ENCODE results near the gene NHLRC1.

Gene NHLRC1

GRCh38 chr6:18147616-18148015 lies 25.1 kb upstream of the NHLRC1 start:
- H3K4me2 ChIP-seq (ENCODE audit: low read depth, low read length, poor library complexity, severe bottlenecking) = no peak overlapping the region
- H3K27me3 ChIP-seq (ENCODE audit: insufficient read depth, low read length, poor library complexity, severe bottlenecking) = no peaks in the 10 kb centered on the region
- H3K36me3 ChIP-seq (ENCODE audit: insufficient read depth, low read length) = no peaks in the 10 kb centered on the region

GRCh38 chr6:18147160-18147559 lies 24.7 kb upstream of the NHLRC1 start:
- Histone ChIP-seq H3K4me2 (ENCODE audit: low read depth, low read length, poor library complexity, severe bottlenecking) (no peak overlapping the region), H3K9me2 (replicated peaks; ENCODE audit: low read depth, low read length) (no peaks in the 10 kb centered on the region), H3K9ac (ENCODE audit: low read depth, low read length, poor library complexity, severe bottlenecking) (no peak overlapping the region), H3K79me2 (ENCODE audit: insufficient read depth, low read length) (no peaks in the 10 kb centered on the region), H4K20me1 (ENCODE audit: insufficient read depth, low read length, poor library complexity, severe bottlenecking) (no peaks in the 10 kb centered on the region), H3K27me3 (ENCODE audit: insufficient read depth, low read length, poor library complexity, severe bottlenecking) (no peaks in the 10 kb centered on the region), H3K4me3 (ENCODE audit: low read length, poor library complexity, severe bottlenecking) (no peak overlapping the region), H3K36me3 (ENCODE audit: insufficient read depth, low read length) (no peaks in the 10 kb centered on the region), H3F3A (ENCODE audit: low read depth) (0 out of 2 replicates have a peak, but pooled peaks cover 2% of the 10 kb centered on the region), H3K9me3 (ENCODE audit: insufficient read depth, low read depth, low read length) (no peaks in the 10 kb centered on the region), H3K4me1 (ENCODE audit: insufficient read depth, low read length, poor library complexity, severe bottlenecking) (peaks cover 4% of the 10 kb centered on the region), H2AFZ (ENCODE audit: low read length) (no peak overlapping the region)
- TF ChIP-seq CTCF (conservative IDR thresholded peaks at IDR 0.05; ENCODE audit: low read length) (no peak), EZH2phosphoT487 (IDR thresholded peaks at IDR 0.05; ENCODE audit: borderline replicate concordance) (no peak)

More at GRCh38 chr6:18147616-18148015, 25.1 kb upstream of the NHLRC1 start:
- H3K4me3 ChIP-seq (ENCODE audit: low read length, poor library complexity, severe bottlenecking) = no peak overlapping the region
- TF ChIP-seq EZH2phosphoT487 (IDR thresholded peaks at IDR 0.05; ENCODE audit: borderline replicate concordance) (no peak), CTCF (conservative IDR thresholded peaks at IDR 0.05; ENCODE audit: low read length) (no peak)
- no peaks in the 10 kb centered on the region for H3K9me2 ChIP-seq (replicated peaks; ENCODE audit: low read depth, low read length)
- peaks cover 9% of the 10 kb centered on the region for H3K4me1 ChIP-seq (ENCODE audit: insufficient read depth, low read length, poor library complexity, severe bottlenecking)
- no peak overlapping the region for H2AFZ ChIP-seq (ENCODE audit: low read length)
- H3K79me2 ChIP-seq (ENCODE audit: insufficient read depth, low read length) = no peaks in the 10 kb centered on the region
- 0 out of 2 replicates have a peak, but pooled peaks cover 2% of the 10 kb centered on the region for H3F3A ChIP-seq (ENCODE audit: low read depth)
- H3K9me3 ChIP-seq (ENCODE audit: insufficient read depth, low read depth, low read length) = no peaks in the 10 kb centered on the region
- H4K20me1 ChIP-seq (ENCODE audit: insufficient read depth, low read length, poor library complexity, severe bottlenecking) = no peaks in the 10 kb centered on the region
- no peak overlapping the region for H3K9ac ChIP-seq (ENCODE audit: low read depth, low read length, poor library complexity, severe bottlenecking)

- TF ChIP-seq EZH2phosphoT487 (IDR thresholded peaks at IDR 0.05; ENCODE audit: borderline replicate concordance) (no peak), CTCF (conservative IDR thresholded peaks at IDR 0.05; ENCODE audit: low read length) (no peak)
- no peak overlapping the region for H2AFZ ChIP-seq (ENCODE audit: low read length)
These were observed 20.0 kb upstream of the NHLRC1 start for GRCh38 chr6:18142591-18142861.

More at GRCh38 chr6:18142591-18142861, 20.0 kb upstream of the NHLRC1 start:
- H3K4me1 ChIP-seq (ENCODE audit: insufficient read depth, low read length, poor library complexity, severe bottlenecking) = no peaks in the 10 kb centered on the region
- H3F3A ChIP-seq (ENCODE audit: low read depth) = no peaks in the 10 kb centered on the region
- peaks cover 4% of the 10 kb centered on the region; the same call in 1 of the 2 replicates for H3K36me3 ChIP-seq (ENCODE audit: insufficient read depth, low read length)
- H3K27me3 ChIP-seq (ENCODE audit: insufficient read depth, low read length, poor library complexity, severe bottlenecking) = no peaks in the 10 kb centered on the region
- H3K4me2 ChIP-seq (ENCODE audit: low read depth, low read length, poor library complexity, severe bottlenecking) = no peak overlapping the region
- no peaks in the 10 kb centered on the region for H3K9me3 ChIP-seq (ENCODE audit: insufficient read depth, low read depth, low read length)
- H3K9ac ChIP-seq (ENCODE audit: low read depth, low read length, poor library complexity, severe bottlenecking) = no peak overlapping the region
- no peak overlapping the region for H3K4me3 ChIP-seq (ENCODE audit: low read length, poor library complexity, severe bottlenecking)
- H3K79me2 ChIP-seq (ENCODE audit: insufficient read depth, low read length) = no peaks in the 10 kb centered on the region
- H4K20me1 ChIP-seq (ENCODE audit: insufficient read depth, low read length, poor library complexity, severe bottlenecking) = no peaks in the 10 kb centered on the region
- no peaks in the 10 kb centered on the region for H3K9me2 ChIP-seq (replicated peaks; ENCODE audit: low read depth, low read length)

All from Loucy (cell line).